K562 (cell line): ENCODE results near the gene SCAMP3. TPM values are rescaled to one million over a fixed set of nuclear protein-coding genes. Genes with fewer than 3 reads are reported as not detected.
A peak's percentile ranks its signal among the peaks of the same experiment; 100 is the strongest.

Experiments used
- CEBPG ChIP-seq, 3 experiments: fragments of 200-800 bp in 1 of 3; sonication (Bioruptor generic) in 1 of 3; sonication (generic) in 1 of 3; formaldehyde crosslinking in 1 of 3; IDR thresholded peaks in 2 of 3; conservative IDR thresholded peaks in 1 of 3; 2 replicates each; pipeline versions ENCODE4 v1.6.1 to v1.8.0; 2016 to 2022; ENCODE audit warnings: missing compliant biosample characterization in 2 of 3, missing genetic modification characterization in 2 of 3, mild to moderate bottlenecking in 1 of 3, missing genetic modification reagents in 1 of 3
- CHD1 ChIP-seq: fragments of 200-600 bp; sonication (generic); IDR thresholded peaks from one replicate; pipeline ENCODE4 v1.6.1; 2012; ENCODE audit warnings: mild to moderate bottlenecking, moderate library complexity, low read length, inconsistent platforms
- CTCF ChIP-seq, 3 experiments: IDR thresholded peaks in 2 of 3; conservative IDR thresholded peaks in 1 of 3; 2 replicates each; pipeline ENCODE4 v1.5.1; 2011 to 2012; ENCODE audit warnings: low read length in 3 of 3, mild to moderate bottlenecking in 3 of 3, control low read depth in 2 of 3, improper control_type of control experiment in 1 of 3, inconsistent platforms in 1 of 3, low read depth in 1 of 3, mixed read lengths in 1 of 3, moderate library complexity in 1 of 3; ENCODE audit not compliant: insufficient read depth in 2 of 3
- ELF1 ChIP-seq: fragments of 200-800 bp; sonication (Bioruptor generic); IDR thresholded peaks from 2 replicates; pipeline ENCODE4 v1.6.1; 2016; ENCODE audit warnings: missing genetic modification characterization, missing compliant biosample characterization
- FOXP1 ChIP-seq: sonication (generic); formaldehyde crosslinking; IDR thresholded peaks from 2 replicates; pipeline ENCODE4 v1.8.0; 2022; ENCODE audit warnings: mild to moderate bottlenecking, missing genetic modification reagents
- HDAC3 ChIP-seq: fragments of 450-650 bp; IDR thresholded peaks from 2 replicates; pipeline ENCODE4 v1.6.1; 2018; ENCODE audit warnings: borderline replicate concordance, mild to moderate bottlenecking, moderate library complexity; ENCODE audit not compliant: partially characterized antibody
- MCM7 ChIP-seq, 2 experiments: fragments of 450-650 bp; IDR thresholded peaks; 2 replicates each; pipeline ENCODE4 v1.6.1; 2016 to 2018
- PPARD ChIP-seq: fragments of 250-450 bp; sonication (Bioruptor Pico); IDR thresholded peaks from 2 replicates; pipeline ENCODE4 v1.8.0; 2022; ENCODE audit warnings: inconsistent platforms, mild to moderate bottlenecking, moderate library complexity
- RHOXF2B ChIP-seq: fragments of 250-450 bp; sonication (Bioruptor Pico); conservative IDR thresholded peaks from 2 replicates; pipeline ENCODE4 v1.5.1; 2021
- SMAD3 ChIP-seq: fragments of 450-650 bp; formaldehyde crosslinking; conservative IDR thresholded peaks from 2 replicates; pipeline ENCODE4 v1.4.0; 2020; ENCODE audit warnings: mild to moderate bottlenecking
- SMARCA4 ChIP-seq: fragments of 450-650 bp; IDR thresholded peaks from 2 replicates; pipeline ENCODE4 v1.6.1; 2016
- SRSF3 ChIP-seq: fragments of 200-400 bp; formaldehyde crosslinking; IDR thresholded peaks from 2 replicates; pipeline ENCODE4 v1.6.1; 2016; ENCODE audit warnings: mild to moderate bottlenecking, low read length, moderate library complexity; ENCODE audit not compliant: insufficient read depth
- ZFX ChIP-seq: sonication (generic); formaldehyde crosslinking; IDR thresholded peaks from 2 replicates; pipeline ENCODE4 v1.8.0; 2022; ENCODE audit warnings: mild to moderate bottlenecking, missing genetic modification reagents, moderate library complexity
- ZKSCAN8 ChIP-seq: fragments of 200-800 bp; sonication (Bioruptor generic); IDR thresholded peaks from 2 replicates; pipeline ENCODE4 v1.6.1; 2016; ENCODE audit warnings: missing genetic modification characterization, missing compliant biosample characterization
- ZNF407 ChIP-seq: fragments of 450-650 bp; IDR thresholded peaks from 2 replicates; pipeline ENCODE4 v1.6.1; 2016; ENCODE audit warnings: low read depth
- ZNF507 ChIP-seq: conservative IDR thresholded peaks from 2 replicates; pipeline ENCODE4 v1.6.1; 2017; ENCODE audit warnings: missing genetic modification characterization, missing compliant biosample characterization
- ZNF740 ChIP-seq, 3 experiments: fragments of 200-800 bp in 1 of 3; sonication (Bioruptor generic) in 1 of 3; sonication (generic) in 1 of 3; formaldehyde crosslinking in 1 of 3; IDR thresholded peaks; 2 replicates each; pipeline versions ENCODE4 v1.6.1 to v1.8.0; 2016 to 2022; ENCODE audit warnings: mild to moderate bottlenecking in 2 of 3, missing compliant biosample characterization in 2 of 3, missing genetic modification characterization in 2 of 3, missing genetic modification reagents in 1 of 3
- polyA plus RNA-seq, 8 experiments: library from polyadenylated mRNA; depleted of rRNA in 4 of 8; stranded (reverse) in 5 of 8; unstranded in 3 of 8; fragments of >200 nt; fragmentation: Nextera tagmentation in 2 of 8; fragmentation: Illumina TruSeq in 1 of 8; extraction: Ambion mirVana in 2 of 8; extraction: Trizol in 1 of 8; gene quantifications; 2 replicates each; pipeline versions ENCODE4 v1.2.1 to v1.2.3, GENCODE V29; 2011 to 2014; ENCODE audit warnings: inconsistent platforms in 1 of 8, missing spikeins in 1 of 8
- total RNA-seq, 7 experiments: library from RNA; depleted of rRNA in 6 of 7; stranded (reverse); fragments of >200 nt in 6 of 7; fragmentation: Illumina TruSeq in 2 of 7; extraction: Trizol in 2 of 7; gene quantifications; 2 replicates each; pipeline versions ENCODE4 v1.2.1 to v1.2.3, GENCODE V29; 2011 to 2021; ENCODE audit warnings: low replicate concordance in 1 of 7

Gene SCAMP3
- total and polyA plus RNA-seq, 9 of the 15 experiments (the other 6 are each of a cell fraction or from before 2014, with no cell fraction given): 14.2 to 131 (median 86.1) TPM

- TF ChIP-seq HDAC3: no peak
- TF ChIP-seq ZNF507: no peak
- no peak for TF ChIP-seq FOXP1 (CRISPR knock-in tag)
- TF ChIP-seq CHD1: no peak
- no peak for TF ChIP-seq PPARD (CRISPR knock-in tag)
- TF ChIP-seq CEBPG (CRISPR knock-in tag; IDR thresholded peaks at IDR 0.05): no peak
- no peak for TF ChIP-seq CEBPG (tag; conservative IDR thresholded peaks at IDR 0.05 in 1 of 2, IDR thresholded peaks at IDR 0.05 in 1 of 2)
- no peak for TF ChIP-seq SRSF3
- no peak for TF ChIP-seq ELF1 (tag)
- no peak for TF ChIP-seq SMAD3
- 0 out of 2 replicates have a peak, but pooled peaks have one; percentile 65 for TF ChIP-seq RHOXF2B
- TF ChIP-seq ZNF740 (CRISPR knock-in tag; IDR thresholded peaks at IDR 0.05): no peak
- TF ChIP-seq ZNF740 (tag; IDR thresholded peaks at IDR 0.05): no peak
- no peak for TF ChIP-seq MCM7 (IDR thresholded peaks at IDR 0.05)
- TF ChIP-seq CTCF (IDR thresholded peaks at IDR 0.05 in 2 of 3, conservative IDR thresholded peaks at IDR 0.05 in 1 of 3; ENCODE audit: insufficient read depth in 2 of 3, low read depth in 1 of 3, low read length in 3 of 3): no peak
- TF ChIP-seq SMARCA4: no peak
- no peak for TF ChIP-seq ZFX (CRISPR knock-in tag)
- TF ChIP-seq ZKSCAN8 (CRISPR knock-in tag): no peak
- TF ChIP-seq ZNF407: no peak
Observed at GRCh38 chr1:155209312-155209721, 52.8 kb downstream of the SCAMP3 start (continued).
